GM19328 (cell line): ENCODE results near the gene IZUMO1.

Source experiments
- ATAC-seq: cut with Tn5 transposase; IDR thresholded peaks from one replicate; pipeline ENCODE4 v1.9.1; 2021; ENCODE audit warnings: mild to moderate bottlenecking, moderate library complexity; ENCODE audit not compliant: unreplicated experiment

IZUMO1 gene

DNA sequence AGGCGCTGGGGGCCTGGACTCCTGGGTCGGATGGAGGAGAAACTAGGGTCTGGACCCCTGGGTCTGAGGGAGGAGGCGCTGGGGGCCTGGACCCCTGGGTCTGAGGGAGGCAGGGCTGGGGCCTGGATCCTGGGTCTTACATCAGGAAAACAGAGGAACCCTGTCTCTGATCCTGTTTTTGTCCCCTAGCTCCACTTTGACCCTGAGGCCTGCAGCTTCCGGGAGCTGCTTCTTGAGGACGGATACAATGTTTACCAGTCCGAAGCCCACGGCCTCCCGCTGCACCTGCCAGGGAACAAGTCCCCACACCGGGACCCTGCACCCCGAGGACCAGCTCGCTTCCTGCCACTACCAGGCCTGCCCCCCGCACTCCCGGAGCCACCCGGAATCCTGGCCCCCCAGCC lies 11.0 kb upstream of the IZUMO1 start:
- ATAC-seq, result no peak

DNA sequence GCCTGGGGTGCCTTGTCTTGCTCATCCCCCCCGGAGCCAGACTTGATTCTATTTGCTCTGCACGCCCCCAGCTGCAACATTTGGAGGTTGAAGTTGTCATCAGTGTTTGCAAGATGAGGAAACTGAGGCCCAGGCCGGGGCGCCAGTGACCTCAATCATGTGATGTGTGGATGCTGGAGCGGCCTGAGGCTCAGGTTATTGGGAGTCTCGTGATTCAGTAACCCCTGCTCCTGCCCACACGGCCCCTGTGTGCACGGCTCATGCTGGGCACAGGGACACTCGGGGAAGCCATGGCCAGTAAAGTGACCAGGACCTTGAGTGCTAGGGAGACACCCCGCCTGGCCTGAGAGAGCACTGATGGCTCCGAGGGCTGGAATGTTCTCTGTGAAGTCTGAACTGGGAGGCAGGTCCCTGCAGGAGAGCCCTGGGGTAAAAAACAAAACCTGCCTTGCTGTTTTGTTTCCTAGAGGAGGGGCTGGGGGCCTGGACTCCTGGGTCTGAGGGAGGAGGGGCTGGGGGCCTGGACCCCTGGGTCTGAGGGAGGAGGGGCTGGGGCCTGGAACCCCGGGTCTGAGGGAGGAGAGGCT lies 10.5 kb upstream of the IZUMO1 start:
- ATAC-seq, result no peak

DNA sequence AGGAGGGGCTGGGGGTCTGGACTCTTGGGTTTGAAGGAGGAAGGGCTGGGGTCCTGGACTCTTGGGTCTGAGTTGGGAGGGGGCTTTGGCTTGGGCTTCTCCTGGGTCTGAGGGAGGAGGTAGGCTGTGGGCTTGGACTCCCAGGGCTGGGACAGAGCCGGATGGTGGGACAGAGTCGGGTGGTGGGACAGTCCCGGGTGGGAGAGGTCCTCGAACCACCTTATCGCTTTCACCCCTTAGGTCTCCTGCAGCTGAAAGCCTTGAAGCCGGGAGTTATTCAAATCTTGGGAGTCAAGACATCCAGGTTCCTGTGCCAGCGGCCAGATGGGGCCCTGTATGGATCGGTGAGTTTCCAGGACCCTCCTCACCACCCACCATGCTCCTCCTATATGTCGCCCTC lies 10.0 kb upstream of the IZUMO1 start:
- no peak for ATAC-seq

DNA sequence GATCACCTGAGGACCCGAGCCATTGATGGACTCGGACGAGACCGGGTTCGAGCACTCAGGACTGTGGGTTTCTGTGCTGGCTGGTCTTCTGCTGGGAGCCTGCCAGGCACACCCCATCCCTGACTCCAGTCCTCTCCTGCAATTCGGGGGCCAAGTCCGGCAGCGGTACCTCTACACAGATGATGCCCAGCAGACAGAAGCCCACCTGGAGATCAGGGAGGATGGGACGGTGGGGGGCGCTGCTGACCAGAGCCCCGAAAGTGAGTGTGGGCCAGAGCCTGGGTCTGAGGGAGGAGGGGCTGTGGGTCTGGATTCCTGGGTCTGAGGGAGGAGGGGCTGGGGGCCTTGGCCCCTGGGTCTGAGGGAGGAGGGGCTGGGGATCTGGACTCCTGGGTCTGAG lies 9.5 kb upstream of the IZUMO1 start:
- ATAC-seq, result no peak

DNA sequence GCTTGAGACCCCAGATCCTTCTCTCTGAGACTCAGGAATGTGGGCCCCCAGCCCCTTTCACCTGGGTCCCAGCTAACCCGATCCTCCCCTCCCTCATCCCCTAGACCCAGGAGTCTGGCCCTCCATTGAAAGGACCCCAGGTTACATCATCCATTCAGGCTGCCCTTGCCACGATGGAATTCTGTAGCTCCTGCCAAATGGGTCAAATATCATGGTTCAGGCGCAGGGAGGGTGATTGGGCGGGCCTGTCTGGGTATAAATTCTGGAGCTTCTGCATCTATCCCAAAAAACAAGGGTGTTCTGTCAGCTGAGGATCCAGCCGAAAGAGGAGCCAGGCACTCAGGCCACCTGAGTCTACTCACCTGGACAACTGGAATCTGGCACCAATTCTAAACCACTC lies 9.1 kb upstream of the IZUMO1 start:
- no peak for ATAC-seq

DNA sequence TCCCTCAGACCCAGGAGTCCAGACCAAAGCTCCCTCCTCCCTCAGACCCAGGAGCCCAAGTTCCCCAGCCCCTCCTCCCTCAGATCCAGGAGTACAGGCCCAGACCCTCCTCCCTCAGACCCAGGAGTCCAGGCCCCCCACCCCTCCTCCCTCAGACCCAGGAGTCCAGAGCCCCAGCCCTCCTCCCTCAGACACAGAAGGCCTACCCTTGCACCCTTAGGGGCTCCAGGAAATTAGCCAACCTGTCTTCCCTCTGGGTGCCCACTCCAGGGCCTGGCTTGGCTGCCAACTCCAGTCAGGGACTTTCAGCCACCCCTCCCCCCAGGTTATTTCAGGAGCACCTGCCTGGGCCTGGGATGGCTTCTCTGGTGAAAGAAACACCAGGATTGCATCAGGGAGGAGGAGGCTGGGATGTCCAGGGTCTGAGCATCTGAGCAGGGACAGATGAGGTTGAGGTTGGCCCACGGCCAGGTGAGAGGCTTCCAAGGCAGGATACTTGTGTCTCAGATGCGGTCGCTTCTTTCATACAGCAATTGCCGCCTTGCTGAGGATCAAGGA lies 8.5 kb upstream of the IZUMO1 start, which contains the start of gene FGF21:
FGF21 (plus strand) TSS at position 441 of the 558 bp plus-strand sequence. CDS start 713 bp downstream, outside the sequence.
- no peak for ATAC-seq

DNA sequence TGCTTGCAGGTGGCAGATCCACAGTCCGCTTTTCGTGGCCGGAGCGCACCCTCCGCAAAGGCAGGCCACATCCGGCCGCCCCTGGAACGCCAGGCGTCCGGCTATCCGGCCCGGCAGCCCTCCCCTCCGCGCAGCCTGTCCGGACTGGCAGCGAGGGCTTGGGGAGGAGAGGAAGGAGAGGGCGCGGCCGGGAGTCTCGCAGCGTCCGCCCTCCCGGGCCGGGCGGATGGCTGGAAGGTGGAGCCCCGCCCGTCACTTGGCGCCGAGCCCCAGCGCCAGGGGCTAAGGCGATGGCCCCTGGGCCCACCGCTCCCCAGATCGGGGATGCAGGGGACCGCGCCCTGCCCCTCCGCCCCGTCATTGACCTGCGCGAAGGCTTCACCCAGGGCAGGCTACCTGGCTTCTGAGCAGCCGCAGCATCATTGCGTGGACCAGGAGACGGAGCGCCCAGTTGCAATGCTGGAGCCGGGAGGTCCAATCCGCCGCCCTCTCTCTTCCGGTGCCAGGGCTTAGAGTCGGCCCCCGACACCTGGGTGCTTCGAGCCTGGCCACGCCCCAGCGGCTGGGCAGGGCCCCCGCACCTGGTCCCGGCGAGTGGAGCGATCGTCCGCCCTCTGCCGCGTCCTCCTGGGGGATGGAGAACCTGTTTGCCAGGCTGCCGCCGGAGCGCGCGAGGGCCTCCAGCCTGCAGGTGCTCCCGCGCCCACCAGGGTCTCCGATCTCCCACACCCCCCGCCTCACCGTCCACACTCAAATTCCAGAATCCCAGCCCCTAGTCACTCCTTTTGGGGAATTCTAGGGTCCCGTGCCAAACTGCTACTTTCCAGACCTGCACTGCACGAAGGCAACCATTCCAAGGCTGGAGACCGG lies 6.0 kb upstream of the IZUMO1 start, which contains the start of gene FUT1:
FUT1 (minus strand) TSS at position 146 of the 870 bp plus-strand sequence. CDS start 1,360 bp downstream, outside the sequence.
- no peak for ATAC-seq

DNA sequence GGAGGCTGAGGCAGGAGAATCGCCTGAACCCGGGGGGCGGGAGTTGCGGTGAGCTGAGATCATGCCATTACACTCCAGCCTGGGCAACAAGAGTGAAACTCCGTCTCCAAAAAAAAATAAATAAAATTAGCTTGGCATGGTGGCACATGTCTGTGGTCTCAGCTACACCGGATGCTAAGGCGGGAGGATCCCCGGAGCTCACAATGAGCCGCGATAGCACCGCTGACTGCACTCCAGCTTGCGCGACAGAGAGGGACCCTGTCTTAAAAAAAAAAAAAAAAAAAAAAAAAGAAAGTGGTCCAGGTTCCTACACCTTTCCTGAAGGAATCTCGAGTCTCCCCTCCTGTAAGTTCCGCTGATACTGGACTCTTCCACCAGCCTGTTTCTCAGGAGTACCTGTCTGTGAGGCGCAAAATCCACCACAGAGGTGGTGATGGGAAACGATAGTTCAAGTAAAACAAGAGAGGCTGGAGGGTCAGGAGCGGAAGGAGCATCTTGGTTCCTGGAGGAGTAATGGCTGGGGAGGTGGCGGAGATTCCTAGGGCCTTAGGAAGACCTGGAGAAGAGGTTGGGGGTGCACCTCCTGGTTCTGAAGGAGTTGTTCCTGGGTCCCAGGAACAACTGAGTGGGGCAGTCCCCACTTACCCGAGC lies 5.3 kb upstream of the IZUMO1 start:
- ATAC-seq, result no peak

DNA sequence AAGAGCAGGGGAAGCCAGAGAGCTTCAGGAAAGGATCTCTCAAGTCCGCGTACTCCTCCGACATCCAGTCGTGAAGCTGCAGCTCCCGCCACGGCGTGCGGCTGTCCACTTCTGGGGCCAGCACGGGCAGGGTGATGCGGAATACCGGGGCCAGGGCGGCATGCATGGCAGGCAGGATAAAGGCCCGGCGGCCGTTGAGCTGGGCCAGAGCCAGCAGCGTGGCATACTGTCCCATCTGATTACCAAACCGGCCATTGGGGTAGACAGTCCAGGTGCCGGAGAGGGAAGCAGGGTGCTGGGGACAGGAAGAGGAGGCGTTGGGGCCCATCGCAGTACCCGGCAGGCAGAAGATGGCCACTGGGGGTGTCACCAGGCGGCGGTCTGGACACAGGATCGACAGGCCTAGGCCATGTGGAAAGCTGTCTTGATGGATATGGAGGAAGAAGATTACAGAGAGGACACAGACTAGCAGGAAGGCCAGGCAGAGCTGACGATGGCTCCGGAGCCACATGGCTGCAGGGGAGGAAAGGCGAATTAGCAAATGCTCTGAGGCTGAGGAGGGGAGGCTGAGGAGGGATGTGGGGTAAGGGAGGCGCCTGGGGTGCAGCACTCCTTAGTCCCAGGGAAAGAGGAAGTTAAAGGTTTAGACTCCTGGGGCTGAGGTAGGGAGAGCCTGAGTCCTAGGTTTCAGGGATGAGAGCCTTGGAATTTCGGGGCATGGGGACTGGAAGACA lies 4.2 kb upstream of the IZUMO1 start:
- ATAC-seq, result no peak

DNA sequence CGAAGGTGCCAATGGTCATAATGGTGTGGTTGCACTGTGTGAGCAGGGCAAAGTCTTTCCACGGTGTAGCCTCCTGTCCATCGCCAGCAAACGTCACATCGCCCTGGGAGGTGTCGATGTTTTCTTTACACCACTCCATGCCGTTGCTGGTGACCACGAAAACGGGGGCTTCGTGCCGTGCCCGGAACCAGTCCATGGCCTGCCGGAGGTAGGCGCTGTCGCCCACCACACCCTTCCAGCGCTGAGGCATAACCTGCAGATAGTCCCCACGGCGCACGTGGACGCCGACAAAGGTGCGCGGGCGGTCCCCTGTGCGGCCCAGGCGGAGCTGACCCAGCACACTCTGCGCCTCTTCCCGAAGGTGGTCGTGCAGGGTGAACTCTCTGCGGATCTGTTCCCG lies 3.6 kb upstream of the IZUMO1 start:
- no peak for ATAC-seq

DNA sequence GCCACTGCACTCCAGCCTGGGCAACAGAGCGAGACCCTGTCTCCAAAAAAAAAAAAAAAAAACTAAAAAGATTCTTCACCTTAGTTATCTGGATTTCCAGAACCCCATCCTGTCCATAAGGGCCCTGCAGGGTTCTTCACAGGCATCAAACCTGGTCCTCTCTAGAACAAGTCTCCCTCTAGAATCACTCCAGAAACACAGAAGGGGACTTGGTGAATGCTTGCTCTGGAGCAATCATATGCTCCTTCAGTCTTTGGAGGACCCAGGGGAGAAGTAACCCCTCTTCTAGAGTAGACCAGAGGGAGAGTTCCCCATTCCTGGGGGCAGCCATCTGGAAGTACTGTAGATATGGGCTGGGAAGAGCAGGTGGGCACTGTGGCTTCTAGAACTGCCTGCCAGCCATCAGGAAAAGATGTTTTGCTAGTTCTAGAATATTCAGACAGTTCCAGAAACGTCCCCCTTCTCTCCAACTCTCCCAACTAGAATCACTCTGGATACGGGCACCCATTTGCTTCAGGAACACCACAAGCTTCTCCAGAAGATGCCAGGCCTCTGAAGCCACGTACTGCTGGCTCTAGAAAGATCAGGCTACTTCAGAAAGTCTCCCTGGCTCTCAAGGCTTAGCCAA lies 3.0 kb upstream of the IZUMO1 start:
- no peak for ATAC-seq

DNA sequence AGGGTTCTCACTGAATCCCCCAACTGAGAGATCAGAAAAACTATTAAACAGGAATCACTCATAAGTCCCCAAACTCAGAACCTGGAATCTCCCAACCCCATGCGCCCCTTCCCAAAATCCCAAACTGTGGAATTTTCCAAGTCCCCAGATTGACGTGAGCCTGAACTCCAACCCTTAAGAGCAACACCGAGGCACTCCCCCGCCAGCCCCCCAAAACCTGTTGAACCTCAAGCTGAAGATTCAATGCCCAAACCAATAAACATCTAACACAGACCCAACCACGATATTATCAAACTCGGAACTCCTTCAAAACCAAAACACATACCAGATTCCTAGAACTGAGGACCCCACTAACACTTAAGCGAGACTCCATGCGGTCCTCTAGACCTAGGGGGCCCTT lies 599 bp downstream of the IZUMO1 start:
- no peak for ATAC-seq

DNA sequence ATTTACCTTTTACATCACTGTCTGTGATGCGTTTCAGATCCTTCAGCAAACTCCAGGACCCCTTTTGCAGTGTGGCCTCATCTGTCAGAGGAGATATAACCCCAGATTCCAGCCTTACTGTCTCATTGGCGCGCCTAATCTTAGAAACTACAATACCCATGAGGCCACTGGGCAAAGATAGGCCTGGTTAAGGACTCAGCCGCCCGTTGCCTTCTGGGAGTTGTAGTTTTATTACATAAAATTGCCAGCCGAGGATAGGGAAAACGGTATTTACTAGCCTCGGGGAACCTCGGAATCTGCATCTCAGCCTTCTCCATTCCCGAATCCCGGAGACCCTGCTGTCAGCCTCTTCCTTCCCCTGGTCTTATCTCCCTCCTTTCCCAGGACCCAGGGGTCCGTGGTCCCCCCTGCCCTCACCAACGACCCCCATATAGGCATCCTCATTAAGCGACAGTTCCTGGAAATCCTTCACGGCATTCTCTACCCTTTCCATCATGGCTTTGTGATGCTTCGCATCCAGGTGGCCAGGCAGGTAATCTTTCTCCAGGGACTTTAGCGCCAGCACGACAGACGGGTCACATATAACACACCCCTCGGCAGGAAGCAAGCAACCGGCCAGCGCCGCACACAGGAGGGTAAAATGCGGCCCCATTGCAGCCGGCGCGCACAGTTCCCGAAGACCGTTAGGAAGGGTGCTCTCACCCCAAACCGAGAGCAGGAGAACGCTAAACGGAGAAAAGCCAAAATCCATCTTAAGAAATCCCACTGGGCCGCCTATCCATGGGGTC lies 1.3 kb downstream of the IZUMO1 start:
- no peak for ATAC-seq

DNA sequence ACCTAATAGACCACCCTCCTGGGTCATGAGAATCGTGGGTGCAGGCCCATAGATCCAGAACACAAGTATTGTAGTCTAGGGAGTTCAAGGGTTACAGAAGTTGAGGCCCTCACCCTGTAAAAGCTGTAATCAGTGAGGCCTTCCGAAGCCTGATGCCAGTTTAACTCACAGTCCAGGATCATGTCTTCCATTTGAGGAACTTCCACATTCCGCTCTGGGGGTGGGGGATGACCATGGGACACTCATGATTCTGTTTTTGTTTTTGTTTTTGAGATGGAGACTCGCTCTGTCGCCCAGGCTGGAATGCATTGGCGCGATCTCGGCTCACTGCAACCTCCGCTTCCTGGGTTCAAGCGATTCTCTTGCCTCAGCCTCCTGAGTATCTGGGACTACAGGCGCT lies 4.6 kb downstream of the IZUMO1 start:
- no peak for ATAC-seq

DNA sequence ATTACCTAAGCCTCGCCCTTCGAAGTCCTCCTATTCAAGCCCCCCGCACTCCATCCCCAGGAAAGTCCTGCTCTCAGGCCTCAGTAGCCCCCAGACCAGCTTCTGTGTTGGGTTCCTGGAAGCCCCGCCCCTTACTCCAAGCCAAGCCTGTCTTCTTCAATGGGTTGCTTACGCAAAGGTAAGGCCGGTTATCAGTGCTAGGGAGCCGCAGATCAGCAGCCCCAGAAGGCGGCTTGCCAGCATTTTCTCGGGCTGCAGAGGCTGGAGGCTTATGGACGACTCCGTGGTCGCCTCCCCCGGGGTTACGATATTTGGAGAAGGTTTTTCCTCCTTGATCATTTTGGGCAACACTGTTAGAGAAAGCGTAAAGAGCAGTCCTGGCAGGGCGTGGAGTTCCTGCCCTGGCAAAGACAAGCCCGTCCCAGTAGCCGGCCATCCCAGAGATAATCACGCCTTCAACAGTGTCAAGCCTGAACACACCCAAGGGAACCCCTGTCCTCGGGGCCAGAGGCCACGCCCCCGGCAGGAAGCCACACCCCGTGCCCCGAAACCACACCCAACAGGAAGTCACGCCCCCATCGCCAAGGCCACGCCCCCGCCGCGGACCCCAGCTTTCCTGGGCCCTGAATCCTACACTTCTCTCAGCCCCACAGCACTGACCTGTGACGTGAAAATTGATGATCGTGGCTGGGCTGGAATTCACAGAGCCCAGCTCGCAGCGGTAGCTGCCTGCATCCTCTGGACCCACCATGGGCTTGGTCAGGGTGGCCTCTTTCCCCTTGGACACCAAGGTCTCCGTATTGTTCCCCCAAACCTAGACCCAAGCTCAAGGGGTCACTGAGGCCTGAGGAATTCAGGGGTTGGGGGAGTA lies 5.3 kb downstream of the IZUMO1 start:
- no peak for ATAC-seq

DNA sequence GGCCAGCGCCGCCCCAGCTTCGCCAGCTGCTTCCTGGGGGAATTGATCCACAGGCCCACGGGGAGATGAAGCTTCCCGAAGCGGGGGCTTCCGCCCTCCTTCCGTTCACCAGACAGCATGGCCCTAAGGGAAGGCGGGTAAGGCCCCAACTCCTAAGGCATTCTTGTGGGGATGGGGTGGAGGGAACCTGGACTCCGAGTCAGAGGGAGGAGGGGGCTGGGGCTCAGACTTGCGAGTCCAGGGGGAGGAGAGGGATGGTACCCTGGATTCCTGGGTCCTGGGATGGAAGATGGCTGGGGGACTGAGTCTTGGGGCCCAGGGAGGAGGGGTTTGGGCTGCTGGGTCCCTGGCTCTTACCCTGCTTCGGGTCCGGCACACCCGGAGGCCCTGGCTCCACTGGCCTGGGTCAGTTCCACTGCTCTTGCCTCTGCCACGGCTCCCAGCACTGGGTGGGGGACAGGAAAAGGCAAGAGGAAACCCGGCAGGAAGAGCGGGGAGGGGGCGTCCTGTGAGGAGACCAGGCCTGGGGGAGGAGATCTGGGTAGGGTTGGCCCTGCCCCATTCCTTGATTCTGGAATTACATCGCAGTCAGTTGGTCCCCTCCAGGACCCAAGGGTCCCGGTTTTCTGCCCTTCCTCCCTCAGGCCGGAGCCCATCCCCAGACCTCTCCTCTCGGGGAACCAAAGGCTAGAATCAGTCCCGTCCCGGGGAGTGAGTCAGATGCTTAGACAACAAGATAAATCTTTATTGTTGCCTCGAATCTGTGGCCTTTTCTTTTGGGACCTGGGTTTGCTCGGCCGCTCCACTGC lies 6.3 kb downstream of the IZUMO1 start, which contains the start of gene RASIP1:
RASIP1 (minus strand) TSS at position 447 of the 809 bp plus-strand sequence; CDS start at position 119, 328 bp downstream.
- ATAC-seq, result no peak

DNA sequence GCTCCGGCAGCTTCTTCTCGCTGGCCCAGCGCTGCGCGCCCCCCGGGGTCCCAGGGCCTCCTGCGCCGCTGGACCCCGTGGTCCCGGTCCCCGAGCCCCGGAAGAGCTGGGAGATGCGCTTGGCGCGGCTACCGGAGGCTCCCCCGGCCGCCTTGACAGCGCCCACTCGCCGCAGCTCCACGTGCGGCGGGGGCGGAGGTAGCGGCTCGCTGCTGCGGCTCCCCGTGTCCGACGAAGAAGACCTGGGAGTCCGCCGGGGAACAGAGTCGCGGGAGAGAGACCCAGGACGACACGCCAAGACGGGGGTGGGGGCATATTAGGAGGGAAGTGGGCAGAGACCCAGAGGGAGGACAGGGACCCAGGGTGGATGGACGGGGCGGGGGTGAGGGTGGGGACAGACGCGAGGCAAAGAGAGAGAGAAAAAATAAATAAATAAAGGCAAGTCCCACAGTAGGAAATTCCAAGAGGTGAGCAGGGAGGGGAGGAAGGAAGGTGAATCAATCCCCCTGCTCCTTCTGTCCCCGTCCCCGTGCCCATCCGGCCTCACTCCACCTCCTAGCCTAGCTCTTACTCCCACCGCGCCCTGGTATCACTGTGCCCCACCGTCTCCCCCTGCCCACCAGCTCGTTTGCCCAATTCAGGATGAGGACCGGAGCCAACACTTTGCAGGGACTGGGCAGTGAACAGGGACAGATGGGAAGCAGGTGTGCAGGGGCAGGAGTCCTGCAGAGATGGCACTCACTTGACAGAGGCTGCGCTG lies 7.1 kb downstream of the IZUMO1 start:
- ATAC-seq, result no peak
